Endometrial microvascular endothelial cells (primary cell): ENCODE results near the gene LAMB2. TPM values are rescaled to one million over a fixed set of nuclear protein-coding genes. Genes with fewer than 3 reads are reported as not detected.

Experiments
- in situ Hi-C: cut with HindIII; loops from 2 replicates; pipeline ENCODE4 v1.10.0; 2017; ENCODE audit warnings: low sequenced_read_pairs, low pct_unique_long_range_greater_than_20kb; ENCODE audit errors: inconsistent ontology term
- total RNA-seq: library from RNA; depleted of rRNA; stranded (reverse); fragments of >200 nt; gene quantifications from one replicate; pipeline ENCODE4 v1.2.3, GENCODE V29; 2015; ENCODE audit errors: inconsistent ontology term

LAMB2 gene
- total RNA-seq, 1 donor from 2014 or later: 315 TPM

DNA sequence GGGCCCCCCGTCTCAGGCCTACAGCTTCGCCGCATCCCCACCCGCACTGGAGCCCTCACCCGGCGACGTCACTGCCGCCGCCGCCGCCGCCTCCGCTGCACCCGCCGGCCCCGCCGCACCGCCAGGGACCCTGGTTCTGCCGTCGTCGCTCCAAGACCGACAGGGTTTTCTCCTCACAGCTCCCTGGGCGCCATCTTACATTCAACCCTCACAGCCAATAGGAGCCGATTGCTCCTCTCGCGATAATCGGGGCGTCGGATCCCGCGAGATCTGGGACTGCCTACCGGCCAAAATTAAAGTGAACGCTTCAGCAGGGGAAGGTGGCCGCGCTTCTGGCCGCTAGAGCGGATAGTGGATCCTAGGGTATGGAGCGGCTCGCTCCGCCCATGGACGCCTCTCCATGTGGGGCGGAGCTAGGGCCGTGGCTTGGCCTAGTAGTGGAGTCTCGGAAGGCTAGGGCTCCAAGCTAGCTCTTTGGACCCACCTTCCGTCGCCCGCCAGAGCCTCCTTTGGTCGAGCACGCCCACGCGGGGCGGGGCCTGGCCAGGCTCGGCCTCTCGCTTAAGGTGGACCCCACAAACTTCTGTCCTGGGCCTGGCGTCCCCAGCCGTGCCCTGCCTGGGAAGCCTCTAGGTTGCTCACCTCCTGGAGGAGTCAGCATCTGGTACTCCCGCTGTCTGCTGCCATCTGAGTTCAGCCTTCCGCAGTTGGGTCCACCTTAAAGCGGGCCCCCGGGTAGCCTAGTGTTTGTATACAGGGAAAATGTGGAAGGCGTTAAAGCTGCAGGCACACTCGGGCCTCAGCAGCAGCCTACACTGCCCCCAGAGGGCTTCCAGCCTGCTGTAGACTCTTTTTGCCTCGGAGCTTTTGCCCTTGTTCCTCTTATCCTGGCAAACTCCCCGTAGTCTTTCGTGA lies 38.7 kb downstream of the LAMB2 start, which contains the start of gene QRICH1:
Gene QRICH1 (minus strand): TSS at position 219 of the 915 bp plus-strand sequence. CDS start 17,054 bp downstream, outside the sequence.
- in situ Hi-C loops: loop anchor here (10.0 kb wide), 1 partner anchor 321 kb away; the partner anchor contains the start of genes RHOA and TCTA

DNA sequence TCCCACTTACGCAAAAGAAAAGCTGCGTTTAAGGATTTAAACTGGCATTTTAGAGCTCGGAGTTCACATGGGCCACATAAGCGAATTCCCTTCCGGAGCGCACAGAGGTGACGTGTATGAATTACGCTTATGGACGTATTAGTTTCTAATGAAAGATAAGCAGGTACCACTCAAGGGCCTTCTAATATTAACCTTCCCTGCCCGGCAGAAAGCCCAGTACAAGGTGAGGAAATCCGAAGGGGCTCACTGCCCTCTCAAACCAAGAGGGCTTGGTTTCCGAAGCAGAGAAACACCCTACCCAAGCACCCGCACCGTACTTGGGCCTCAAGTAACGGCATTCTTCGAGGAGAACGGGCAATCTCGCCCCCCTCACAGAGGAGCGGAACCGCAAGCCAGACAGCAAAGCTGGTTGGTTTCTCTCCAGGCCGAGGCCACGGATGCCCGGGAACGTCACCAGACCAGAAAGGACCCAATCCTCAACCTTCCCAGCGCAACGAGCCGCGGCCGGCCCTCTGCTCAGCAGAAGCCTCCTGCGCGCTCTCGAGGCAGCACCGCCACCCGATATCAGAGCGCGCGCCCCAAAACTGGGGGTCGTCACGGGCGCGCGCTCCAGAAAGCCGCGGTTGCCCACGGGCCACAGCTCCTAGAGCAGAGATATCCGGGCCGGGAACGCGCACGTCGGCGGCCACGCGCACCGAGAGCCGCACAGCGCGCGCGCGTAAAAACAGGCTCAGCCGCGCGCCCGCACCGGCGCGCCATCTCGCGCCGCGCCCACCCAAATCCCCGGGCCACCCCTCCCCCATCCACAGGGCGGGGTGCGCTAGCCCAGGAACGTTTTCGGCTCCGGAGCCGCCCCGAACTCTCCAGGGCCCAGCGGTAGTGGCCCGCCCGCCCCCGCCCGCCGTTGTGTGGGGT lies 39.7 kb downstream of the LAMB2 start:
- in situ Hi-C loops: loop anchor here (10.0 kb wide), 1 partner anchor 322 kb away; the partner anchor contains the start of genes RHOA and TCTA

DNA sequence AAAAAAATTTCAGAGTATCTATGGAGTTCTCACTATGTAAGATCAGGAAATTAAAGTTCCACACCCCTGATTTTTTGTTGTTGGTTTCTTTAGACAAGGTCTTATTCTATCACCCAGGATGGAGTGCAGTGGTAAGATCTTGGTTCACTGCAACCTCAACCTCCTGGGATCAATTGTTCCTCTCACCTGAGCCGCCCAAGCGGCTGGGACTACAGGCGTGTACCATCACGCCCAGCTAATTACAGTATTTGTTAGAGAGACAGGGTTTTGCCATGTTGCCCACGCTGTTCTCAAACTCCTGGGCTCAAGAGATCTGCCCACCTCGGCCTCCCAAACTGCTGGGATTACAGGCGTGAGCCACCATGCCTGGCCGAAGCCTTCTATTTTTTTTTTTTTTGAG lies 51.4 kb downstream of the LAMB2 start:
- in situ Hi-C loops: no loop called here

- in situ Hi-C loops: no loop called here
Measured at GRCh38 chr3:49079270-49079669, 53.6 kb downstream of the LAMB2 start.

GRCh38 chr3:49076646-49077045 lies 56.2 kb downstream of the LAMB2 start:
- in situ Hi-C loops: no loop called here

GRCh38 chr3:49076116-49076515 lies 56.7 kb downstream of the LAMB2 start:
- in situ Hi-C loops: no loop called here

Other genes with a start within 250 kb of the LAMB2 start
- gene SLC25A20, start 234.2 kb downstream of the LAMB2 start, total RNA-seq: 43.4 TPM
- 53.2 TPM for gene ARIH2, start 214.2 kb downstream of the LAMB2 start, total RNA-seq
- 18.5 TPM for gene P4HTM, start 142.8 kb downstream of the LAMB2 start, total RNA-seq
- 103 TPM for gene WDR6, start 125.7 kb downstream of the LAMB2 start, total RNA-seq
- gene DALRD3, start 114.5 kb downstream of the LAMB2 start, total RNA-seq: 48.6 TPM
- gene NDUFAF3, start 110.9 kb downstream of the LAMB2 start, total RNA-seq: 129 TPM
- 327 TPM for gene IMPDH2, start 103.7 kb downstream of the LAMB2 start, total RNA-seq
- gene QRICH1, start 39.0 kb downstream of the LAMB2 start, total RNA-seq: 60.3 TPM
- gene QARS1, start 28.3 kb downstream of the LAMB2 start, total RNA-seq: 280 TPM
- 37.3 TPM for gene USP19, start 12.2 kb downstream of the LAMB2 start, total RNA-seq
- gene CCDC71, start 33.3 kb upstream of the LAMB2 start, total RNA-seq: 26.7 TPM
- 24.7 TPM for gene KLHDC8B, start 38.5 kb upstream of the LAMB2 start, total RNA-seq
- 0.74 TPM for gene C3orf62, start 144.2 kb upstream of the LAMB2 start, total RNA-seq
- gene USP4, start 207.0 kb upstream of the LAMB2 start, total RNA-seq: 16.7 TPM
- 644 TPM for gene GPX1, start 225.3 kb upstream of the LAMB2 start, total RNA-seq